ENCODE data around the gene OPALIN. TPM values are rescaled to one million over a fixed set of nuclear protein-coding genes. Genes with fewer than 3 reads are reported as not detected.

The OPALIN gene
- total RNA-seq, 2 donors from 2014 or later, result not detected

DNA sequence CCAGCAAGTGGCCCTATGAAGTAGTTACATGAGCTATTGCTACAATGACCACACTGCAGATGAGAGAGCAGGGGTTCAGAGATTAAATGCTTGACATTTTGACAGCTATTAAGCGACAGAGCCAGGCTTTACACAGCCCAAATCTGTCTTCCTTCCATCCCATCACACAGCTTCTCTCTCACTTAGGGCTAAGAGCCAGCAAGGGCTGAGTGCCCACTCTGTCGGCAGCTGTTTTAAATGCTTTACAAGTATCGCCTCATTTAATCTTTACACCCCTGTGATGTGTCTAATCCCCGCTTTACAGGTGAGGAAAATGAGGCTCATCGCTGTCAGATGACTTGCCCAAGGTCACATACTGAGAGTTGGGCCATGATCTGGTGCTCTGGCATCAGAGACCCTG, 15.2 kb upstream of the OPALIN start:
- H3K27ac ChIP-seq, result no peak overlapping the region
- TF ChIP-seq, protein P1, sequence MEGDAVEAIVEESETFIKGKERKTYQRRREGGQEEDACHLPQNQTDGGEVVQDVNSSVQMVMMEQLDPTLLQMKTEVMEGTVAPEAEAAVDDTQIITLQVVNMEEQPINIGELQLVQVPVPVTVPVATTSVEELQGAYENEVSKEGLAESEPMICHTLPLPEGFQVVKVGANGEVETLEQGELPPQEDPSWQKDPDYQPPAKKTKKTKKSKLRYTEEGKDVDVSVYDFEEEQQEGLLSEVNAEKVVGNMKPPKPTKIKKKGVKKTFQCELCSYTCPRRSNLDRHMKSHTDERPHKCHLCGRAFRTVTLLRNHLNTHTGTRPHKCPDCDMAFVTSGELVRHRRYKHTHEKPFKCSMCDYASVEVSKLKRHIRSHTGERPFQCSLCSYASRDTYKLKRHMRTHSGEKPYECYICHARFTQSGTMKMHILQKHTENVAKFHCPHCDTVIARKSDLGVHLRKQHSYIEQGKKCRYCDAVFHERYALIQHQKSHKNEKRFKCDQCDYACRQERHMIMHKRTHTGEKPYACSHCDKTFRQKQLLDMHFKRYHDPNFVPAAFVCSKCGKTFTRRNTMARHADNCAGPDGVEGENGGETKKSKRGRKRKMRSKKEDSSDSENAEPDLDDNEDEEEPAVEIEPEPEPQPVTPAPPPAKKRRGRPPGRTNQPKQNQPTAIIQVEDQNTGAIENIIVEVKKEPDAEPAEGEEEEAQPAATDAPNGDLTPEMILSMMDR (IDR thresholded peaks at IDR 0.05), result no peak
- H3K4me3 ChIP-seq, result no peak overlapping the region
- H3K9me3 ChIP-seq, result no peaks in the 10 kb centered on the region
- H3K27me3 ChIP-seq, result no peaks in the 10 kb centered on the region
- DNase-seq, result no peak
- no peaks in the 10 kb centered on the region for H3K36me3 ChIP-seq
- H3K4me1 ChIP-seq, result no peaks in the 10 kb centered on the region
- H3K9ac ChIP-seq (ENCODE audit: low read depth in 2 of 2, low read length in 2 of 2), result no peak overlapping the region
- intact Hi-C loops (cut with DNase I), result no loop called here

DNA sequence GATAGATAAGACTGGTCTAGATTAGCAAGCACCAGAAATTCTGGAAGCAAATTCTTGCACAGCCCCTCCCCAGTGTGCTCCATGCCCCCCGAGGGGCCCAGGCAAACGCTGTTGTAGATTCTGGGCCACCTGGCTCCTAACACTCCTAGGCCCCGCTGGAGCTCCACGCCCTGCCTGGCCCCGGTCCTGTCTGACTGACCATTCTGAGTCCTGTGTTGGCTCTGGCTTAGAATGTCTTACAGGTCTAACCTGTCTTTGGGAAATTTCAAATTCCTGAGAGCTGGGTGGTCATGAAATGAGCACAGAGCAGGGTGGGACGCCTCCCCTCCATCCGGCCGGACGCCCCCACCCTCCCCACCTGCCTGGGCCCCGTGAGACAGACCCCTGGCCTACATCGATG, 12.6 kb upstream of the OPALIN start:
- TF ChIP-seq, protein P1 (IDR thresholded peaks at IDR 0.05), result no peak
- no peaks in the 10 kb centered on the region for H3K9me3 ChIP-seq
- intact Hi-C loops (cut with DNase I), result no loop called here
- H3K4me3 ChIP-seq, result no peak overlapping the region
- DNase-seq, result no peak
- H3K36me3 ChIP-seq, result no peaks in the 10 kb centered on the region
- no peak overlapping the region for H3K27ac ChIP-seq
- H3K27me3 ChIP-seq, result no peaks in the 10 kb centered on the region
- no peaks in the 10 kb centered on the region for H3K4me1 ChIP-seq
- no peak overlapping the region for H3K9ac ChIP-seq (ENCODE audit: low read depth in 2 of 2, low read length in 2 of 2)

DNA sequence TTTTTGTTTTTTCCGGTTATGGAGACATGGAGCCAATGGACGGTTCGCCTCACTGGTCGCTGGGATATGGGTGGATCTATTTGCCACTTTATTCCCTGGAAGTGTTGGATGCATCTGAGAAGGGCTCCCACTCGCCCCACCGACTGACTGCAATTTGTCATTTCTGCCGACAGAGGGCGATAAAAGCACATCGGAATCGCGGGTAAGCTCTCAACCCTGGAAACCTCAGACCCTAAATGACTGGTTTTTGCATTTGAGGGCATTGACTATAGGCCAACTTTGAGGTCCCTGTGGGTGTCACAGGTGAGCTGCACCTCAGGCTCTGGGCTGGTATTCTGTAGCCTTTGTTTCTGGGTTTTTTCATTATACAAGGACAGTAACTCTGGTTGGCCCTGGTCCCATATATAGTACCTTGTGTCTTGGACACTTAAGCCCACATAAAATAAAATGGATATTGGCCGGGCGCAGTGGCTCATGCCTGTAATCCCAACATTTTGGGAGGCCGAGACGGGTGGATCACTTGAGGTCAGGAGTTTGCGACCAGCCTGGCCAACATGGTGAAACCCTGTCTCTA, 11.9 kb upstream of the OPALIN start:
- Histone ChIP-seq H3K9ac (ENCODE audit: low read depth in 2 of 2, low read length in 2 of 2) (no peak overlapping the region), H3K9me3 (no peaks in the 10 kb centered on the region), H3K27me3 (no peaks in the 10 kb centered on the region), H3K36me3 (no peaks in the 10 kb centered on the region), H3K4me1 (no peaks in the 10 kb centered on the region), H3K4me3 (no peak overlapping the region), H3K27ac (no peak overlapping the region)
- TF ChIP-seq, protein P1 (IDR thresholded peaks at IDR 0.05), result peak; percentile 79
- DNase-seq, result peak; percentile 51
- intact Hi-C loops (cut with DNase I), result no loop called here

DNA sequence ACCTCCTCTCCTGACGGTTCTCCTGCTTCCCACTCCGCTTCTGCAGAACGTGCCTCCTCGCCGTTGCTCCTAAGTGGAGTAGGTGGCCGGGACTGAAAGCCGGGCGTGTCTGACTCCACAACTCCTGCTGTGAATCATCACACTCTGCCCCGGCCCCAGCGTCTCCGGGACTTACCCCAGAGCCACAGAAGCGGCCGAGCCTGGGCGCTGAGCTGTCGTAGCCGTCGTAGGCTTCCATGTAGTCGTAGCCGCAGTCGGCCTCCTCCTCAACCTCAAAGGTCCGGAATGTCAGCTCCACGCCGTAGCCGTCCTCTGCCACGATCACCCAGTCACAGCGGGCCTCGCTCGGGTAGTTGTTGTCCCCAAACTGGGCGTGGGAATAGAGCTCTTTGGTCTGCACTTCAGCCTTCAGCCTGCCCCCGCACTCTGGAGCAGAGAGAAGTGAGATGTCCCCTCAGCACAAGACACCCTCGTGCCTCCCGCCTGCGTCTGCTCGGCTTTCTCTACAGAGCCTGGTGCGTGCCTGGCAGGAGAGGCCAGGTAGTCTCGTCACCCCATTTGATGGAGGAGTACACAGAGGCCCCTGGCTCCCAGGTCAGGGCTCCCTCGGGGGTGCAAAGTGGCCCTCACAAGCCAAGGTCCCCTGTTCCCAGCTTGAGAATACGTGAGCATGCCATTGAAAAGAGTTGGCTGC, 11.2 kb upstream of the OPALIN start:
- no peaks in the 10 kb centered on the region for H3K36me3 ChIP-seq
- no peaks in the 10 kb centered on the region for H3K4me1 ChIP-seq
- intact Hi-C loops (cut with DNase I), result no loop called here
- H3K27me3 ChIP-seq, result no peaks in the 10 kb centered on the region
- no peak overlapping the region for H3K27ac ChIP-seq
- no peak overlapping the region for H3K4me3 ChIP-seq
- TF ChIP-seq, protein P1 (IDR thresholded peaks at IDR 0.05), result no peak
- H3K9me3 ChIP-seq, result no peaks in the 10 kb centered on the region
- no peak for DNase-seq
- H3K9ac ChIP-seq (ENCODE audit: low read depth in 2 of 2, low read length in 2 of 2), result no peak overlapping the region

GRCh38 chr10:96368971-96369370, 10.2 kb upstream of the OPALIN start:
- TF ChIP-seq, protein P1 (IDR thresholded peaks at IDR 0.05), result no peak
- intact Hi-C loops (cut with DNase I), result no loop called here
- no peak overlapping the region for H3K4me3 ChIP-seq
- no peak overlapping the region for H3K9ac ChIP-seq (ENCODE audit: low read depth in 2 of 2, low read length in 2 of 2)
- no peaks in the 10 kb centered on the region for H3K4me1 ChIP-seq
- no peaks in the 10 kb centered on the region for H3K27me3 ChIP-seq
- H3K9me3 ChIP-seq, result no peaks in the 10 kb centered on the region
- no peak overlapping the region for H3K27ac ChIP-seq
- H3K36me3 ChIP-seq, result no peaks in the 10 kb centered on the region
- no peak for DNase-seq
